GM18951 (cell line): Measurements from ENCODE around the gene MPV17L2.
"Not testable (repeated sequence)": the region's sequence is repeated elsewhere in the genome, so short reads cannot be mapped to it uniquely, and the experiment has no call there.

Experiments used
- POLR2A ChIP-seq: IDR thresholded peaks from 4 replicates; pipeline ENCODE4 v1.6.1; 2011; ENCODE audit warnings: mild to moderate bottlenecking; ENCODE audit not compliant: insufficient read length, insufficient read depth; ENCODE audit errors: extremely low read depth
- in situ Hi-C: fragments of 300-500 bp; cut with MboI; formaldehyde crosslinking; loops from one replicate; pipeline ENCODE4 v1.12.0; 2022; ENCODE audit warnings: low sequenced_read_pairs, mixed read lengths, inconsistent platforms; ENCODE audit not compliant: unreplicated experiment

MPV17L2 gene

GRCh38 chr19:18156841-18157464, 36.1 kb upstream of the MPV17L2 start:
- no peak for TF ChIP-seq POLR2A
- in situ Hi-C loops, result no loop called here

GRCh38 chr19:18157465-18158063, 35.5 kb upstream of the MPV17L2 start:
- TF ChIP-seq POLR2A, result no peak
- in situ Hi-C loops, result no loop called here

DNA sequence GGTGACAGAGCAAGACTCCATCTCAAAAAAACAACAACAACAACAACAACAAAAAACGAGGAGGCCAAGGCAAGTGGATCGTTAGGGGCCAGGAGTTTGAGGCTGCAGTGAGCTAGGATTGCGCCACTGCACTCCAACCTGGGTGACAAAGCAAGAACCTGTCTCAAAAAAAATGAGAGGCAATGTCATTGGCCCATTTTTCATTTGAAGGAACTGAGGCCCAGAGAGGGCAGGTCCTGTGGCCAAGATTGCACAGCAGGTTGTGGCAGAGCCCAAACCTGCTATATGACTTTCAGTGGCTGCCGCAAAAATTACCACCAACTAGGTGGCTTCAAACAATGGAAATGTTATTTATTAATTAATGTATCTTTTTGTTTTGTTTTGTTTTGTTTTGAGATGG, 34.6 kb upstream of the MPV17L2 start:
- in situ Hi-C loops, result no loop called here
- no peak for TF ChIP-seq POLR2A

- in situ Hi-C loops, result not testable (repeated sequence)
Measured at GRCh38 chr19:18159059-18159616, 33.9 kb upstream of the MPV17L2 start.

DNA sequence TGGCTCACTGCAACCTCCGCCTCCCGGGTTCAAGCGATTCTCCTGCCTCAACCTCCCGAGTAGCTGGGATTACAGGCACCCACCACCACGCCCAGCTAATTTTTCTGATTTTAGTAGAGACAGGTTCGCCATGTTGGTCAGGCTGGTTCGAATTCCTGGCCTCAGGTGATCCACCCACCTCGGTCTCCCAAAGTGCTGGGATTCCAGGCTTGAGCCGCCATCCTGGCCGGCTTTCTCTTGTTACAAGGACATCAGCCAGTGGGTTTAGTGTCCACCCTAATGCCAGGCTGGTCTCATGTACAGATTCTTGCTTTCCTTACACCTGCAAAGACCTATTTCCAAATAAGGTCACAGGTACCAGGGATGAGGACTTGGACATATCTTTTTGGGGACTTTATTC, 33.2 kb upstream of the MPV17L2 start:
- TF ChIP-seq POLR2A, result no peak
- in situ Hi-C loops, result no loop called here

- TF ChIP-seq POLR2A, result no peak
- in situ Hi-C loops, result no loop called here
Measured at GRCh38 chr19:18160493-18160970, 32.5 kb upstream of the MPV17L2 start.

- in situ Hi-C loops, result no loop called here
- TF ChIP-seq POLR2A, result peak; percentile 66
Measured at GRCh38 chr19:18160971-18161635, 31.9 kb upstream of the MPV17L2 start.

DNA sequence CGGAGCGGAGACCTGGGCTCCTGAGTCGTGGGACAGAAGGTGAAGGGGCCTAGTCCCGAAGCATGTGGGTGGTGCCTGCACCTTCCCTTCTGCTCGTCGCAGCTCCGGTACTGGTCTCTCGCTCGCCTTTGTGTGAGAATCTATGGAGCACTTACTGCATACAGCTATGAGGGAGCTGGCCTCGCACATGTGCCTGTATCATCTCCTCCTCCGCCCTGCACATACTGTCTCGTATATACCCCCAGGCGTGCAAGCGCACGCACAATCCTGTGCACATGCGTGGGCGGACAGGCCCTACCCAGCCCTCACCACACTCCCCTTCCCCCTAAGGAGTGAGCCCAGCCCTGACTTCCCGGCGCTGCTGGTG, 31.4 kb upstream of the MPV17L2 start:
- TF ChIP-seq POLR2A, result no peak
- in situ Hi-C loops, result no loop called here

DNA sequence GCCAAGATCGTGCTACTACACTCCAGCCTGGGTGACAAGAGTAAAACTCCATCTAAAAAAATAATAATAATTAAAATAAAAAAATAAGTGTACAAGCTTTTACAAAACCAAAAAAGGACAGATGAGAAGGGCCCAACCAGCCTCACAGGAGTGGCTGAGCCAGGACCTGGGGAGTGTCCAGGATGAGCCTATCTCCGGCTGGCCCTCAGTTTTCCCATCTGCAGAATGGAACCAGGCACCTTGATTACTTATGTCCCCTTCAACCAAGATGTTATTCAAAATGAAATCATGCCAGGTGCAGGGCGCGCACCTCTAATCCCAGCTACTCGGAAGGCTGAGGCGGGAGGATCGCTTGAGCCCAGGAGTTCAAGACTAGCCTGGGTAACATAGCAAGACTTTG, 28.9 kb upstream of the MPV17L2 start:
- in situ Hi-C loops, result no loop called here
- no peak for TF ChIP-seq POLR2A

DNA sequence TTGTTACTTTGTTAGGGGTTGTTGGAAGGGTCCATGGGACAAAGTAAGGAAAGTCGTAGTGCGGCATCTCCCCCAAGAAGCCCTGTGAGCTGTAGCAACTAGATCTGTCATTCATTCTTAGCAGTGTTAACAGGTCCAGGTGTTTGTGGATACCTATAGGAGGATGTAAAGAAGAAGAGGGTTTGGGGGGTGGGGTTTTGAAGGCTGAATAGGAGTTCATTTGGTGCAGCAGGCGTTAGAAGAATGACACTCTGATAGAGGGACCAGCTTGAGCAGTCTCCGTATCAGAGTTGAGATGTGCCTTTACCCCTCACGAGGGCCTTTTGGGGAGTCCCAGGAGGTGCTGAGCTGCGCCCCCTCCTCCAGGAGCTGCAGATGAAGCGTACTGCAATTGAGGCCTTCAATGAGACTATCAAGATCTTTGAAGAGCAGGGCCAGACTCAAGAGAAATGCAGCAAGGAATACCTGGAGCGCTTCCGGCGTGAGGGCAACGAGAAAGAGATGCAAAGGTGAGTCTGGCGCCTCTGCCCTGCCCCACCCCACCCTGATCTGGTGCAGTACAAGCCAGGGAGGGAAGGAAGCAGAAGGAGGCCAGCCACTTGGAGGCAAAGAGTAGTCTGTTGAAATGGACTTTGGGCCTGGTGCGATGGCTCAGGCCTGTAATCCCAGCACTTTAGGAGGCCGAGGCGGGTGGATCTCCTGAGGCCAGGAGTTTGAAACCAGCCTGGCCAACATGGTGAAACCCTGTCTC, 27.0 kb upstream of the MPV17L2 start:
- in situ Hi-C loops, result no loop called here

DNA sequence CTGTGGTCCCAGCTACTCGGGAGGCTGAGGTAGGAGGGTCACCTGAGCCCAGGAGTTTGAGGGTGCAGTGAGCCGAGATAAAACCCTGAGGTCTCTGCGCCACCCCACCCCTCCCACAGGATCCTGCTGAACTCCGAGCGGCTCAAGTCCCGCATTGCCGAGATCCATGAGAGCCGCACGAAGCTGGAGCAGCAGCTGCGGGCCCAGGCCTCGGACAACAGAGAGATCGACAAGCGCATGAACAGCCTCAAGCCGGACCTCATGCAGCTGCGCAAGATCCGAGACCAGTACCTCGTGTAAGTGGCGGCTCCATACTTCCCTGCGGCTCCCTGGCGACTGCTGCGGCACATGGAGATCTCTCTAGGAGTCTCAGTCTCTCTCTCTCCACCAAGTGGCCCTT, 26.0 kb upstream of the MPV17L2 start:
- no peak for TF ChIP-seq POLR2A
- in situ Hi-C loops, result no loop called here

More for the DNA sequence above, 27.0 kb upstream of the MPV17L2 start:
- no peak for TF ChIP-seq POLR2A

GRCh38 chr19:18167975-18168645, 24.9 kb upstream of the MPV17L2 start:
- in situ Hi-C loops, result no loop called here
- TF ChIP-seq POLR2A, result no peak
